ENCODE measurements around the gene RIMBP2.

The RIMBP2 gene

DNA sequence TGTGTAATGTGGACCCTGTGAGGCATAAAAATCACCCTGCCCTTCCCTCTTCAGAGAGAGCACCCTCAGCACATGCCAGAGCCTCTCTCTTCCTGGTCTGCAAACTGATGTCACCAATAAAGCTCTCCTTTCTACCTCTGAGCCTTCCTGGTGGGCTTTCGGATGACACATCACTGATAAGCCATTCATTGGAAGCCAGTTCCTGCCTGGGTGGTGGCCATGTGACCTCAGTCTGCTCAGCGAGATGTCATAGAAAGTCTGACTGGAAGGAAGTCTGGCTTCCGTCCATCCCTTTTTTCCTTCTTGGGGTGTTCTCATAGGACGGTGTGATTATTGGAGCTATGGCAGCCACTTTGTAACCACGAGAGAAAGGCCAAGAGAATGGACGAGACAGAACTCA lies 282.7 kb downstream of the RIMBP2 start:
- no peak for DNase-seq

DNA sequence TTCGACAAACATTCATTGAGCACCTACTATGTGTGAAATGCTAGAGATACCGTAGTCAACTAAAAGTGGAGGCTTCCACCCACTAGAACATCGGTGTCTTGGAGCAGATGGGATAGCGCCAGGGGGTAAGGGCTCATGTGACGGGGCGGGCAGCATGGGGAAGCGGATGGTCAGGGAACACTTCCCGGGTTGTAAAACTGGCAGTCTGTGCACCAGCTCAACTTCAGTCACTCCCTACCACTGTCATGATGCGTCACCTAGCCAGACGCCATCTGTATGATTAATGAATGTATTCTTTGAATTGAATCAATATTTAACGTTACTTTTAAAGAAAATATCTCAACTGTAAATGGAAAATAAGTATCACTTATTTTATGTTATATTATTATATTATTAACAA lies 284.9 kb downstream of the RIMBP2 start:
- no peak for DNase-seq

DNA sequence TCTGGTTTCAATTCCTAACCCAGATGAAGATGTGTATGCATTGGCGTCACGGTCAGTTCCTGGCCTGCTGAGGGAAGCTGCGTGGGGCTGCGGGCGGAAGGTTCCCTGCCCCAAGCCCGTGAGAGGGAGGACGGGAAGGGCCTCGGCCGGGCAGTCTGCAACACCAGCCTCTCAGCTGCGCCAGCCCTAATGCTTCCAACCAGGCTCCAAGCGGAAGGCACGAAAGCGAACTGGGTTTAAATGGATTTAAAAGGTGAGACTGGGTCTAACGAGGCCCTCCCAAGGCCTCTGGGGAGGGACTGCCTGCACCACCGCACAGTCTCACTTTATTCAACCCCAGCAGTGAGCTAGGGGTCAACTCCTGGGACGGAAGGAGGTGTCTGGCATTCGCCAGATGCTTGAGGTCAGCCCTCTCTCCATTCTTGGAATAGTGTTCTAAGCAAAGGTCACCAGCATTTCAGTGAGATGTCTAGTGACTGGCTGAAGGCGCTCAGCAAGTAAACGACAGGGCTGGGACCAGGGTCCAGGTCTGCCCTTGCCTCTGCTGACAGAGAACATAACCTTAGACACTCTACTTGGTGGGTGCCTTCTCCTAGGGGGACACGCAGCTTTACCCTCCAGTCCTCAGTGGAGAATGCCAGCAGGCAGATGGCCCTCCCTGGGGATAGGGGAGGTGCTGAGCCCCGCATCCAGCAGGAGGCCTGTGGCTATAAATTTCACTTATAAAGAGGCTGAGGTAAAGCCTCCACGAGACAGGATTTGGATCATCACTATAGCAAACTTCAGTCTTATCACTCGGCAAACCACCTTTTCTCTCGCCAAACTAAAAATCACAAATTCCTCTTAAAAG lies 286.2 kb downstream of the RIMBP2 start:
- no peak for DNase-seq

DNA sequence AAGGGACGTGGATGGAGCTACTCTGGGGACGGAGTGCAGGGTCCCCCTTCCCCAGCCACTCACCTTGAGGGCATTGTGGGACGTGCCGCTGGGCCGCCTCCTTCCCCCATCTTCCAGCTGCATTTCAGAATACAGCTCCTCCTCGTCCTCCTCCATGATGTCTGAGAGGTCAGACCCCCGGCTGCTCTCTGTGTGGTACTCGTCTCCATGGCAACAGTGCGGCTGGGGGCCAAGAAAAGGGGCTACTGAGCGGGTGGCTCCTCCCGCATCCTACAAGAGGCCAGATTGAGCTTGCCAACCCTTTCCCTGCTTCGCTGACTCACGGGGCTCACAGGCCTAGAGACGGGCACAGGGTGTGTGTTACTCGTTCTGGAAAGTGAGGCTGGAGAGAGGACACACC lies 288.0 kb downstream of the RIMBP2 start:
- no peak for DNase-seq

DNA sequence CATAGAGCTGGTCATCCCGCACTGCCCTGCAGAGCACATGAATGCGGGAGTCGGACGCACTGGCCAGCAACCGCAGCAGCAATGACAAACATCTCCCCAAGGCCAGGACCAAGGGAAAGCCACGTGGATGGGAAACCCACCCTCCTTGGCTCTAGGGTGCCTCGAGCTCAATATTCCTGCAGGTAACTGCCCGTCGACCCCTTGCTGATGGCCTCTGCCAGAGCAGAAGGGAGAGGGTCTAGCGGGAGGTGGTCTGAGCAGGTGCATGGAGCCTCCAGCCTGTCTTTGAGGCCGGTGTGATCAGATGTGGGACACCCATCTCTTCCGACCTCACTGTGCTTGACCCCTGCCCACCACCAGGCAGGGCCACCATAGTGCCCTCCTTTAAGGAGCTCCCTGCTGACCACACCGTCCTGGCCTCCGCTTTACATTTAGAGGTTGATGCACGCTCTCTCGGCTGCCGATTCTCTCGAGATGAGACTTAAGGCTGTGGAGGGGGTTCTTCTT lies 288.7 kb downstream of the RIMBP2 start:
- DNase-seq: no peak

DNA sequence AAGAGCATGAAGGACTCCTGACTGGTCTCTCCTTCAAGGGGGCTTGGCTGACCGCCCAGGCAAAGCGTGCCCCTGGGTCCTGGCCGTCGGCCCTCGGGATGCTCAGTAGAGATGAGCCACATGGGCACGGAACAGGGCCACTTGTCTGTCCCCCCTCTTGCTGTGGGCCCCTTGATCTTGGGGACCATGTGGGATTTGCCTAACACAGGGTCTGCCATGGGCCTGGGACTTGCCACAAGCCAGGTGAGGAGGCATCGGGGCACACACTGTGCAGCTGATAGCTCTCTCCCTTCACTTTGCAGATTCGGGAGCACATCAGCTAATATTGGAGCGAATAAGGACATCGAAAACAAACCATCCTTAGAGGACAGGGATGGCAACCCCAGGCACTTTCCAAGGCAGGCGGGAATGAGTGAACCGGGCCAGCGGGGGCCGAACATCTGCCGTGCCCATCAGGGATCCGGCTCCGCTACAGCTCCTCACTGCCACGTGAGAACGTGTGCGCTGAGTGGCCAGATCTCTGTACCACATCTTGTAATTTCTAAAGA lies 290.3 kb downstream of the RIMBP2 start:
- DNase-seq: no peak

DNA sequence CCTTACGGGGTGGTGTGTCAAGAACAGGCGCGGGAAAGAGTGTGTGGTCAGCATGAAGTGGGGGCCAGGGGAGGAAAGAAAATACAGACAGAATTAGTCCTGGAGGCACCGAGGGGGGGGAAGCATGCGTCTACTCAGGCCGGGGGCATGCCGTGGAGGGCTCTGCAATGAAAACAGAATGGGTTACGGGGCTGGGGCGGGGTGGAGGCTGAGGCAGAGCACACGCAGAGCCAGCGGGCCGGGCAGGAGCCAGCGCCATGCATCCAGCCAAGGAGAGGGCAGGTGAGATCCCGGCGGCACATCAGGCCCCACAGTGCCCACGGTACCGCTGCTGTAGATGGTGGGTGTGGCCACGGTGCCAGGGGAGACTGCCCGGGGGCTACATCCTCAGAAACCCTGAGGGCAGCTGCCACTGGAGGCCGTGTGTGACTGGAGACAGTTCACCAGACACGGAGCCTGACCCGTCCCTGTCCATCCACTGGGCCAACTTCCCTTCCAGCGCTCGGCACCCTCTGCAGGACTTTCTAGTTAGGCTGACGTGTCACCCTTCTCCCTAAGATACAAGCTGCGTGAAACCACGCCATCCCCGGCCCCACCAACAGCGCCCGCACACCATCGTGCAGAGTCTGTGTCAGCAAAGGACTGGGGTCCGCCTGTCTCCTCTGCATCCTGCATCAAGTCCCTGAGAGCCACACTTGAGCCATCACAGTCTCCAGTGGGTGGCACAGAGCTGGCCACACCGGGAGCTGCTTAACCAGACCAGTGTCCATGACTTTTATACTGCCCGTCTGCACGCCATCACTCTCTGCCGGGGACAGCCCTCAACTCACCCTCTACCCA lies 291.0 kb downstream of the RIMBP2 start:
- DNase-seq: no peak

DNA sequence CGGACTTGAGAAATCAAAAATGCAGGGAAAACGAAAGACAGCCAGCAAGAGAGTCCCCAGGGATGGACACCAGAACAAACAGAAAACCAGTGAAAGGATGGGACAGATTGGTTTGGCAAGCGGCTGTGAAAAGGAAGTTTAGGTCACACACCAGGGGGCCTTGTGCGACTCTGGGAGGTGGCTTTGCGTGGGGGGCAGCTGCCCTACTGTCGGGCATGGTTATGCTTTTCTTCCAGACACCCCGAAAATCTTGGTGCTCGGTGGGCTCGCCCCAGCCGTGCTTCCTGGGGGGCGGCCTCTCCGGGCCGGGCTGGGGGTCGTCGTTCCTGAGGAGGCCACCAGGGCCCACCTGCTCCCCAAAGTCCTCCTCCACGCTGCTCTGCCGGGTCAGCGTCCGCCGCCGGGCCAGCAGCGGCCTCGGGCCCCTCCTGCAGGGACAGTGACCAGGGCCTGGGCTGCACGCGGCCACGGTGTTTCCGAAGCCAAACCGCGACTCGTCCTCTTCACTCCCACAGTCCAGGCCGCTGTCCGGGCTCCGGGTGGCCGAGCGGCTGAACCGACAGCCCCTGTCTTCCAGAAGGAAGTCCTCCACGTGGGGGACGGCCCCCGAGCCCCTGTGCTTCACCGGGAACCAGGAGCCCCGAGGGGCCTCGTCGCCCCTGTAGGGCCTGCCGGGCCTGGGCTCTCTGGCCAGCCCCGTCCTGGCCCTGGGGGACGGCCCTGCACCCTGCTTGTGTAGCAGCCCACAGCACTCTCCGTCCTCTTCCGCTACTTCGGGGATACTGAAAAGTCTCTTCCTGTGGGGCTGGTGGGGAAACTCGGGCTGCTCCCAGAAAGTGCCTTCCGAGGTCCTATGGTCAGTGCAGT lies 291.9 kb downstream of the RIMBP2 start:
- no peak for DNase-seq

DNA sequence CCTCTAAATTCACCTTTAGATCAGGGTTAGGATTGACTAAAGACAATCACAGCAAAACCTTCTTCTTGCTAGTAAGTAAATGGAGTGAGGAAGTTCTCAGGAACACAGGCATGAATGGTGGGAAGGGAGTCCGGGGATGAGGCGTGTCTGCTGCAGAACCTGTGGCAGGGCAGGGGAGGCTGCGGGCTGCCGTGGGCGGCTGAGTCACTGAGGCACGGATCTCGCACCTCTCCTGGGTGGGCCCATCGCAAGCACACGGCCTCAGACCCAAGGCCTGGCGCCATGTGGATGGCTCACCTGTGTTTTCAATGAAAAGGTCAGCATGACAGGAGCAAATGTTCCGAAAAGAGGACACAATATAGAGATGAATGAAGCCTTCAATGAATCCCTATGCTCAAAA lies 293.0 kb downstream of the RIMBP2 start:
- DNase-seq: no peak

DNA sequence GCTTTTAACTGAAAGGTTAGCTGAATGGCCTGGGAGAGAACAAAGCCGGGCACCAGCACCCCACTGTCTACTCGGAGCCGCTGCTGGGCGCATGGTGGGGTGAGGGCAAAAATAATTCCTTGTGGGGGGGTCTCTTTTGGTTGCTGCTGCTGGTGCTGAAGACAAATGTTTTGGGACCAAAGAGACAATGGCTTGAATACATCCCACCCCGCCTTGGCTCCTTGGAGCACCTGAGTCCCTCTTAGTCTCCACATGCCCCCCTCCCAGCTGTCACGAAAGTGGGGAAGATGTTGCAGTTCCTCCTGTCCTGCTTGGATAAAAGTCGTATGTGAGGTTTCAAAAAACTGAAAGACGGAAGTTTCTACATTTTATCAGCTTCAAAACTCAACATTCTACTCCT lies 293.4 kb downstream of the RIMBP2 start:
- DNase-seq: no peak

DNA sequence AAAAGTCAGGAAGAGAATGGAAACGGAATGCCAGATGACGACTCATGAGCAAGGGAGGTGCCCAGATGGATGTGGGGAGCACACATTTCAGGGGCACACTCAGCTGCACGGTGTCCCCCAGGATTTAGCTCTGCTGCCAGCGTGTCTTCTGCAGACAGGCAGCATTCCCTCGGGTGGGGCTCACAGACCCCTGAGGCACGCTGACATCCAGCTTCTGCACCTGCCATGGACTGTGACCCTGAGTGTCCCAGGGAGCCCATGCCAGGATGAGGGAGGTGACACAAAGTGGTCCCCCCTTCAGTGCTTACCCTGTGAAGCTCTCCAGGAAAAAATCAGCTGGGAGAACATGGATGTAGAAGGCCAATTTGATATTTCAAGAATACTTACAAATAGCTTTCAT lies 294.2 kb downstream of the RIMBP2 start:
- DNase-seq: no peak

DNA sequence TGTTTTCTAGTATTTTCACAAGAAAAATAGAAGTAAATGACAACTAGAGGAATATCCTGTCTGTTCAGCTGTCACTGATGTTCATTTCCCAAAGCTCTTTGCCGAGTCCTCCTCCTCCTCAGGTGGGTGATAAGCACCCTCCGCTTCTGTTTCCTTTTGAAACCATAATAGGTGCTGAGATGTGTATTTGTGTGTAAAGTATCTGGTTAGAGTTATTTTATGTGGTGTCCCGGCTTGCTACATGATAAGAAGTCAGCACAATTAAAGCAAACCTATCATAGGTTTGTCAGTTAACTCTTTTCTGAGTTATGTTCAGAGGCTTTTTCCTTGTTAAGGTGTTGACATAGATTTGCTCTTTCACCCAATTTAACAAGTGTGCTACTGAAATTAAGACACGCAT lies 296.0 kb downstream of the RIMBP2 start:
- no peak for DNase-seq

DNA sequence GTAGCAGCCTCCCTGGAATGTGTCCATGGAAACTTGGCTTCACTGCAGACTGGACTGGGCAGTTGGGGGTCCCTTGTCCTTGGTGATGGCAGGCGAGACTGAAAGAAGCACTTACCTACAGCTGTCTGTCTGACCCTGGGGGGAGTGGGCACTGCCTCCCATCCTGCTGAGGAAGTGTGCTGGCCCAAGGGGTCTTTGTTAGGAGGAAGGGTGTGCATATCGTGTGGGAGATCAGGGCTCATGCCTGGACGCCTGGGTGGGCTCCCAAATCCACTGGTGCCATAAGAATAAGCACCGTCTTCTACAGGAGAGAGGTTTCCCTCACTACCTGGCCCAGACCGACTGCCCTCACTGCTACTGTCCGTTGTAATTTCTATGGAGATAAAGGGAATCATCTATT lies 297.0 kb downstream of the RIMBP2 start:
- DNase-seq: no peak

DNA sequence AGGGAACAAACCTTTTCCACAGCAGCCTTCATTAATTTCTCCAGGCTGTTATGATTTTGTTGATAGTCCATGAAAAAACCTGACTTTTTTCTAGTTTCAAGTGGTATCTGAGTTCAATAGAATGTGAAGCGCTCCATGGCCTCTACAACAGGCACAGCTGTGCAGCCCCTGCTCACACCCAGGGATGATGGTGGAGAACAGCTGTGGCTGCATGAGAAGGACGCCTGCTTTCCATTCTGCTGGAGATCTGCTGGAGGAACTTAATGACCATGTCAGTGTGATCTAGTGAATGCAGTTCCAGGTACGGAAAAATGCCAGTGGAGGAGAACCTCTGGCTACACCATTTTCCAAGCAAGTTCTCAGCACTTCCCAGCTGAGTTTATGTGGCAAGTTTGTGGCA lies 297.8 kb downstream of the RIMBP2 start:
- DNase-seq: no peak

DNA sequence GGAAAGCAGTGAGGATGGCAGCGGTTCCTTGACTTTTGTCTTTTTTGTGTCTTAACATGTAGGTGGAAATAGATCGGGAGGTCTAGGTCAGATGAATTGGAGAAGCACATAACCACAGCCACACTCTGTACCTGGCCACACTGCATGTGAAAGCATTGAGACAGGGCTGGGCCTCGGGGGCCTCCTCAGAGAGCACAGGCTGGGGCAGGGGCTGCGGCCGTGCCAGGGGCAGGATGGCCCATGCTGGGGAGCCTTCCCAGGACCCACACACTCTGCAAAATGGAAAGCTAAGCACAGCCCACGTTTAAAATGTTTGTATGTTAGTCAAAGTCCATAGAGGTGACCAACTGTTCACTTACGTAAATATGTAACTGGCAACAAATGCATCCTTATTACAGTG lies 301.7 kb downstream of the RIMBP2 start:
- no peak for DNase-seq

DNA sequence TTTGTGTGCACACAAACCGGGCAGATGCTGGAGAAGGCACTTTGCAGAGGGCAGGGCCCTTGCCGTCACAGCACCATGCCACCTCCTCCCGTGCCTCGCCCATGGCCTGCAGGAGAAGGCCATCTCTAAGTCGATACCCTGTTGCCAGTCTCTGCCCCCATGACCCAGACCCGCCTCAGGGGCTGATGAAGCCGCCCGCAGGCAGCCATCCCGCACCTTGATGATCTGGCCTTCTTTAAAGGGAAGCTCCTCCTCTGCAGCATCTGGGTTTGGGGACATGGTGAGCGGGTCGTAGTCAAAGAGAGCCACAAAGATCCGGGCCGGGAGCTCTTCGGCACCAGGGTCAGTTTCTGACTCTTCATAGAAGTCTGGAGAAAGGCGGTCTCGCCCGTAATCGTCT lies 302.2 kb downstream of the RIMBP2 start:
- DNase-seq: no peak

DNA sequence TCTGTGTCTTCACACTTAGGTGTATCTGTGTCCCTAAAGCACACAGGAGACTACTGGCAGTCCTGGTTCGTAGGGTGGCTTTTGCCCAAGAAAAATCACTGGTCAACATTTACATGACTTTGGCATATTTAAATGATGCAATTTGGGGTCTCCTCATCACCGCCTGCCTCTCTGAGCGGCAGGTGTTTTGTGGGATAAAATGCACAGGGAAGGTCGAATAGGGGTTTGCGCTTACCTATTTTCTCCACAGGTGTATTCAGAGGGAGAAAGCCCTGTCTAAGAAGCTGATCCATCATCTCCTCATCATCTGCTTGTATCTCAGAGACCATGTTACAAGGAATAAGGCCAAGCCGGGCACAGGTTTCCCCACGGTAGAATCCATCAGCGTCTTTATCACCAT lies 303.7 kb downstream of the RIMBP2 start:
- DNase-seq: no peak

DNA sequence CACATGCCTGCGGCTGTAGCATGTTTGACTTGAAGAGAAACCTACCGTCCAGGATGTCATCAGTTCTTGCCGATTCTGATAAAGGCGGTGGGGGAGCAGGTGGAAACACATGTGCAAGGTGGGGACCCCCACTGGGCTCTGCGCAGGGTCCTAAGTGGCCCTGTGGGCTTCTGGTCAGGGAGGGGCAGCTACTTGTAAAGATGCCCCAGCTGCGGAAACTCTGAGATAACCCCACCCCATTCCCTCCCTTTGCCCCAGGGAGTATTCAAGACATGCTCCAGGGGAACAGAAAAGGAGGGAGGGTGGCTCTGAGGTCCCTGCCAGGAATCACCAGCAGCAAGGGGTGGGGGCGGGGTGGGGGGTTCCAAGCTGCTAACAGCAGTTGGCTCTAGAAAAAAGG lies 310.8 kb downstream of the RIMBP2 start:
- no peak for DNase-seq

DNA sequence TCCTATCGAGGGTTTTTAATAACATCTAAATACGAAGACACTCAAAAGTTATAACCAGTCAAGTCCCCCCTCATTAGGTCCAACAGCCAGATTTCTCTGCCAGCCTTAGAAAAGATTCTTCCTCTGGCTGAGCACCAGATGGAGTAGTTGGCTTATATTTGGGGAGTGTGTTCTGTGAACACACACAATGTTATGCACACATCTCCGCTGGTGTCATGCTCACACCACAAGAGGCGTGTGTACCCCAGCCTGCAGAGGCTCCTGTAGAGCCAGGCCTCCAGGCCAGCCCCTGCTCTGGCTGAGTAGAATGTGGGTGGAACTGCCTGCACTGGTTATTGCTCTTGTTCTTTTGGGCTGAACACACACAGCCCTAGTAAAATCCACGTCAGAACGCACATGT lies 314.4 kb downstream of the RIMBP2 start:
- DNase-seq: no peak

DNA sequence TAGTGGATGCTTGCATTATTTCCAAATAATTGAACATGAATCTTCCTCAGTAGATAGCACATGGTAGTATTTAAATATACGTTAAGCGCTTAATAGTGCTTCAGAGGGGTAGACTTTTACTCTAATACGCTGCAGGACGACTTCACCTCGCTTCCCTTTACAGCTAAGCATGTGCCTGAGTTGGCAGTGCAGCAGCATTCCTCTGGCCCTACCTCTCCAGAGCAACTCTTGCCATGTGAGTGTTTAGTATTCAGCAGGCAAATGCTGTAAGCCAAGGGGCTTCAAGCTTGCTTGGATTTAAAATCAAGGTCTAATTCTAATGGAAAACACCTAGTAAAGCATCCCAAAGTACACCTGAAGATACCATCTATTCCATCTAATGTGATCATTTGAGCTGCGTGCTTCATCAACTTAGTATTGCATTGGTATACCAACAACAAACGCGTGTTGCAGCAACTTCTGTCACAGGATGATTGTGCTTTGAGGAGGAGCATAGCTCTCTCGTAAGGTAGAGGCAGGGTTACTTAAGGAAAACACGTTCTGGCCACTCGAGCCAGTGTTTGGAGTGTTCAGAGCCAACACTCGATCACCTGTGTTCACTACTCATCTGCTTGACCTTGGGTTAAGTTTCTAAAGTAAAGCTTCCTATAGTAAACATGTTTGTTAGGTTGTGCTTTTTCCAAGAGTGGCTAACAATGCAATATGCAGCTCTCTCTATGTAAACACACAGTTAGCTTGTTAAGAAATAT lies 317.8 kb downstream of the RIMBP2 start:
- no peak for DNase-seq

DNA sequence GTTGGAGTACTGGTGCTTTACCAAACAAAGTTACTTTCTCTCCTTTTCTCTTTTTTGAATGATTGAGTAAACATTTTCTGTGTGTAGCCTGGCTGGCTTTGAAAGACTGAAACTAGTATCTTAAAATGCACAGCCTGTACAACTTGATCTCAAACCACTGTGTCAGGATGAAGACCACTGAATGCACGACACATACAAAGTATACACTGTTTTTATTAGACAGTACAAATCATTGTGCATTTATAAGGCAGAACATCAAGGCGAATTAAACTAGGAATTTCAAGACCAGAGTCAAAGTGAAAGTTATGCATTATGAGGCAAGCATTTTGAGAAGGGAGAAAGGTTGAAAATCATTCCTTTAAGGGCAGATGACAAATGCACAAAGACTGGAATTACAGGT lies 319.4 kb downstream of the RIMBP2 start:
- DNase-seq: no peak

DNA sequence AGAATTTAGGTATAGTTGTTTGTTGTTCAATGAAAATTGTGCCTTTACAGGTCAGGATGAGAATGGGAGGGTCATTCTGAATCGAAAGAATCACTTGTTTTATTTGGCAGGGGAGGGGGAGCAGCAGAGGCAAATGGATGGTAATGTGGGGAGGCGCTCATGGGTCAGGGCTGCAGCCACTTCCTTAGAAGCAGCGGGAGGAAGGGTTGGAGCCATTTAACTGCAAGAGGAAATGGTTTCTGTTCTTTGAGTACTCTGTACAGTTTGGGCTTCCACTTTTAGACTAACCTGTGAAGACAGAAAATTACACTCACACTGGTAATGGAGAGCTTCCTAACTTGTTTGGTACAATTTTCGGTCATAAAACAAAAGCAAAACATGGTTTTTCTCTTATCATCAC lies 321.2 kb downstream of the RIMBP2 start:
- no peak for DNase-seq

All from NCI-H526 treated with DMSO at 0.1 percent for 48 hours (cell line).